Stimulated activated CD8-positive, alpha-beta memory T cell treated with anti-CD3 and anti-CD28 coated beads, Interleukin-2, amount 100 ng/mL, for 48 hours (primary cell): ENCODE results near the gene TMEM74B.
"Not testable (repeated sequence)": the region's sequence is repeated elsewhere in the genome, so short reads cannot be mapped to it uniquely, and the experiment has no call there.

ENCODE experiments used
- DNase-seq, 2 donors: peaks; one replicate each; pipeline ENCODE4 v3.0.0-alpha.2; 2020; ENCODE audit warnings: low read depth in 2 of 2

The TMEM74B gene

DNA sequence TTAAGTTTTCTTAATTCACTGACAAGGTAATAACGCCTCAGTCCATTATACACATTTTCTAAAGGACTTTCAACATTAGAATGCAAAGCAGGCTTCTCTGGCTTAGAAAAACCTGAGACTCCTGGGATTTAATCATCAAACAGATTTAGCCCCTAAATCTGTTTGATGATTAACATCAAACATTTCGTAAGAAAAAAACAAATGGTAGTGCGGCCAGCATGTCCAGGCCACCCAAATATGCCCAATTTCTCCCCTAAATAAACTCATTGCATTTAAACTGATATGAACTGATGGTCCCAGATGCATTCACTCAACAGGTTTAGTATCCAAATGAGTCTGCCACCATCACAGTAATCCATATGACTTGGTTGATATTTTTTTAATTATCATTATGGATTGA, 6.2 kb downstream of the TMEM74B start:
- no peak for DNase-seq

DNA sequence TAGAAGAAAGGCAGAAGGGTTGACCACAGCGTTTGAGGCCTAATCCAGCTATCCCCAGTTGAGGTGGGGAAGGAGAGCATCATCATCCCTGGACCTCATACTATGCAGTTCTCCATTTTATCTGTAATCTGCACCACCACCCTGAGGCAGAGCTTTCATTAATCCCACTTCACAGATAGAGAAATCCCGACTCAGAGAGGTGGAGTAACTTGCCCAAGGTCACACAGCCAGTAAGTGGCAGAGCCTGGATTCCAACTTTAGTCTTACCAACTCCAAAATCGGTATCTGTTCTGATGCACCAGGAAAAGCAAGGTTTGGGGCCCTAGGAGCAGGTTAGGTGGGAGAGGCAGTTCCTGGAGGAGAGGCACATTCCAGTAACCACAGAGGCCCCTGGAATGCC, 6.7 kb downstream of the TMEM74B start:
- DNase-seq = no peak

- DNase-seq = no peak
Observed at GRCh38 chr20:1177680-1178079, 7.1 kb downstream of the TMEM74B start.

DNA sequence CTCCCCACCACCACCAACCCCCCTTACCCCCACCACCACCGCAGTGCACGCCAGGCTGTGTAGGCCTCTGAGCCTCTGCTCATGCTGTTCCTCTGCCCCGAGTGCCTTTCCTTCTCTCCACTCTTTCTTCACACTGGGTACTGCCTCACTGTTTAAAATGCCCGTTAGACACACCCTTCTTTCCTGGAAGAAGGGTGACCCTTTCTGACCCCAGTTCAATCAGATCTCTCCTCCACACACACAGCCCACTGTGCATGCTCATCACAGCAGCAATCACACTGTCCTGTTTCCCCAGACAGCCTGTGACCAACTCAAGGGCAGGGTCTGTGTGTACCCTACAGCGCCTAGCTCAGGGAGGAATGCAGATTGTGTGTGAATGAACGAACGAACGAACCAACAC, 10.0 kb downstream of the TMEM74B start:
- no peak for DNase-seq

- DNase-seq = no peak
Observed at GRCh38 chr20:1173698-1174097, 11.1 kb downstream of the TMEM74B start.

DNA sequence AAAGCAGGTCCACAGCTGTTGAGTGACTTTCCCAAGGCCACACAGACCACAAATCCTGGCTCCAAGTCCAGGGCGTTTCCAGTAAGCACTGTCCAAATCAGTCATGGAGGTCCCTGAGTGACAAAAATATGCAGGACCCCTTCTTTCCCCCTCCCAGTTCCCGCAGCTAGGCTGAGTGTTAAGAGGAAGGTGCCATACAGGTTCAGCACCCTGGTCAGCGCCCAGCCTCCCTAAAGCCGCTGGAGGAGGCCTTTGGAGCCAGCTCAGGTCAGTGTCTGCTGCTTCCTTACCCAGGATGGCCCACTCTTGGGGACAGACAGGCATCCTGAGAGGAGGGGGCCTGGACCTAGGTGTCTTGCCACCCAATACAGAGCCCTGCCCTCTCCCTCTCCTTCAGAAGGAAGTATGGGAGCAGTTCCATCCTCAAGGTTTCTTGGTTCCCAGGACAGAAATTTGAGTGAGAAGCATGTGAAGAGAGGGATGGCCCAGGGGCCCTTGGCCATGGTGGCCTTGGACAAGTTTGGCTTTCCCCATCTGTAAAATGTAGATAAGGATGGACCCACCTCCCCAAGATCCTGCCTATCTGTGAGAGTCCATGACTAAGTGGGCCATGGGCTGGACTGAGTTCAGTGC, 13.2 kb downstream of the TMEM74B start:
- no peak for DNase-seq

DNA sequence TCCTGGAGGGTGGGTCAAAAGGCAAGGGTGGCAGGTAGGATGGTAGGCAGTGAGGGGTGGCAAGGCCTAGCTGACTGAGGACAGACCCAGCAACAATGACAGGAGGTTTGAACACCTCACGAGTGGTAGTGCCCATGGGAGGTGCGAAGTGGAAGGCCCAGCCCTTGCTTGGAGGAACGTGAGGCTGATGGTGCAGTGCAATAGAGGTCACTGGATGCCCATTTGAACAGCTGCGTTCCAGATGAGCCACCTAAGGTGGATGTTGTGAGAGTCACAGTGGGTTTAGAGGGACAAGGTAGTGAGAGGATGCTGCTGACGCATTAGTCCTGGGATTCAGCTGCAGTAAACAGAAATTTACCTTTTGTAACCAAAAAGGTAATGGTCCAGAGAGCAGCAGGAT, 15.6 kb downstream of the TMEM74B start:
- no peak for DNase-seq

GRCh38 chr20:1166948-1167720, 17.6 kb downstream of the TMEM74B start:
- no peak for DNase-seq

GRCh38 chr20:1165941-1166340, 18.8 kb downstream of the TMEM74B start:
- no peak for DNase-seq

- DNase-seq = no peak
Observed at GRCh38 chr20:1165521-1165920, 19.3 kb downstream of the TMEM74B start.

GRCh38 chr20:1164871-1165270, 19.9 kb downstream of the TMEM74B start:
- no peak for DNase-seq

- DNase-seq = no peak
Observed at GRCh38 chr20:1163653-1164052, 21.1 kb downstream of the TMEM74B start.

- no peak for DNase-seq
Observed at GRCh38 chr20:1163105-1163504, 21.7 kb downstream of the TMEM74B start.

DNA sequence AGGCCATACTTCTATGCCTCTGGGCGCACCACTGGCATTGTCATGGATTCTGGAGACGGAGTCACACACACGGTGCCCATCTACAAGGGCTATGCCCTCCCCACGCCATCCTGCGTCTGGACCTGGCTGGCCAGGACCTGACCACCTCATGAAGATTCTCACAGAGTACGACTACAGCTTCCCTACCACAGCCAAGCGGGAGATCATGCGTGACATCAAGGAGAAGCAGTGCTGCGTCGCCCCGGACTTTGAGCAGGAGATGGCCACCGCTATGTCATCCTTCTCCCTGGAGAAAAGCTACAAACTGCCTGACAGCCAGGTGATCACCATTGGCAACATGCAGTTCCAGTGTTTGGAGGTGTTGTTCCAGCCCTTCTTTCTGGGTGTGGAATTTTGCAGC, 23.8 kb downstream of the TMEM74B start:
- no peak for DNase-seq

GRCh38 chr20:1160496-1160895, 24.3 kb downstream of the TMEM74B start:
- DNase-seq = no peak

DNA sequence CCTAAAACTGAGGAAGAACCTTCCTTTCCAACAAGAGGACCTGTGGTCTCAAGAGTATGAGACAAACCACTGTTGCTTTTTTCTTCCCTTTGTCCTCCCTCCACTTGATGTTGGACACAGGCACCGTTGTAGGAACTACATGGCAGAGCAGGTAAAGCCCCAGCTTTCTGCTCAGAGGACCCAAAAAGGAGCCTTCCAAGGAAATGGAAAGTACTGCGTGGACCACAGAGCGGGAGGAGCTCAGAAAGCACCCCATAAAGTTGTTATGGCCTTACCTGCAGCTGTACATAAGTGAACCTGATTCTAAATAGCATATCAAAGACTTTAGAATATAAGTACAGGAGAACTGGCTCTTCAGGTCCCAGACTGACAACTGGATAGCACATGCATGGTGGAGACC, 29.4 kb downstream of the TMEM74B start:
- no peak for DNase-seq

GRCh38 chr20:1154691-1155090, 30.1 kb downstream of the TMEM74B start:
- DNase-seq = no peak

- no peak for DNase-seq
Observed at GRCh38 chr20:1154226-1154625, 30.6 kb downstream of the TMEM74B start.

DNA sequence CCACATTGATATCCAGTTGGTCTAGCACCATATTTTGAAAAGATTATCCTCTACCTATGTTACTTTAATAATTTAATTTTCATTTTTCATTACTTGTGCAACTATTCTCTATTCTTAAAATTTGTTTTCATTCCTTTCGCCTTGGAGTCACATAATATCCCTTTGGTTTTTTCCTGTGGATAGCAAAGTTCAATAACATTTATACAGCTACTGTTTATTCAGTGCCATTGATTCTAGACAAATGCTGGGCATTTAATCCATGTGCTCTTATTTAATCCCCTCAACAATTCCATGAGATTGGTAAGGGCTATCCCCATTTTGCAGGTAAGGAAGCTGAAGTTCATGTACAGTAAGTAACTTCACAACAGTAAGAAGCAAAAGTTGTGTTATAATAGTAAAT, 33.8 kb downstream of the TMEM74B start:
- DNase-seq = no peak

DNA sequence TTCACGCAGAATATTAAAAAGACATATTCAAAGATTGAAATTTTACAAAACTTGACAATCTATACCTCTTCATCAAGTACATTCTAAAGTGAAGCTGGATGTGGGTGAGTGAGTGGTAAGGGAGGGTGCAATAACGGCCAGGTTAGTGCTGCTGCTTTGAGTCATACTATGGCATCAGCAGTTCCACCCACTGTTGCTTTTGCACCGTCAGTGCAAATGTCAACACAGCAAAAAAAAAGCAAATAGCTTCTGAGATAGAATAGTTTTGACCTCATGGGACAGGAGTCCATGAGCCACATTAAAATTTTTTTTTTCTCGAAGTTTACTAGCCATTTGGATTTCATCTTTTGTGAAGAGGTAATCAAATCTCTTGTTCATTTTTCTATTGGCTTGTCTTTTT, 34.6 kb downstream of the TMEM74B start:
- DNase-seq = no peak

- not testable (repeated sequence) for DNase-seq
Observed at GRCh38 chr20:1149812-1150211, 35.0 kb downstream of the TMEM74B start.

DNA sequence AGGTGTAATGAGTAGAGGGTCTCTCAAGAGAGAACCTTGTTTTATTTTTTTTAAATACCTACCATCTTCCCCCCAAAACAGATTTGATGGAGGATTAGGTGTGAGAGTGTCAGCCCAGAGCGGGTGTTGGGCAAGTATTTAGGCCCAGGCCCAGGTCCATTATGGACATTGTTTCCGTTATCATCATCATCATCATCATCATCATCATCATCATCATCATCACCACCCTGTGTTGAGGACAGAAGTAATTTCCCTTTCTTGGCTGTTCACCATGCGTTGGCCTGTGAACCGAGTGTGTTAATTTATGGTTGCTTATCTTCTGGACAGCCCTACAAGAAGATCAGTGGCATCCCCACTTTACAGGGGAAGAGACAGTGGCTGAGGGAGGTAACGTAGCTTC, 37.8 kb downstream of the TMEM74B start:
- DNase-seq = no peak

GRCh38 chr20:1144401-1145172, 40.2 kb downstream of the TMEM74B start:
- no peak for DNase-seq
